Uterus (tissue), 4 donors: ENCODE results near the gene LEPR. TPM values are rescaled to one million over a fixed set of nuclear protein-coding genes. Genes with fewer than 3 reads are reported as not detected.
A peak's percentile ranks its signal among the peaks of the same experiment; 100 is the strongest.

Experiments
- DNase-seq, 2 donors: peaks; one replicate each; pipeline ENCODE4 v3.0.0-alpha.2; 2019 to 2020
- H3K27ac ChIP-seq, 2 donors: fragments of 200-600 bp; sonication (generic); 1 replicate in 1 of 2; 2 replicates in 1 of 2; pipeline ENCODE4 v1.5.1; 2016 to 2018
- H3K27me3 ChIP-seq, 2 donors: fragments of 200-600 bp; sonication (generic); one replicate each; pipeline ENCODE4 v1.5.1; 2018 to 2019; ENCODE audit warnings: control low read depth in 1 of 2
- H3K36me3 ChIP-seq, 2 donors: fragments of 200-600 bp; sonication (generic); one replicate each; pipeline ENCODE4 v1.5.1; 2019; ENCODE audit warnings: control low read depth in 1 of 2
- H3K4me1 ChIP-seq, 2 donors: fragments of 200-600 bp; sonication (generic); one replicate each; pipeline ENCODE4 v1.5.1; 2018 to 2019; ENCODE audit warnings: control low read depth in 1 of 2
- H3K4me3 ChIP-seq, 2 donors: fragments of 200-600 bp; sonication (generic); 1 replicate in 1 of 2; 2 replicates in 1 of 2; pipeline ENCODE4 v1.5.1; 2018 to 2019; ENCODE audit warnings: mild to moderate bottlenecking in 1 of 2
- H3K9me3 ChIP-seq, 2 donors: fragments of 200-600 bp; sonication (generic); one replicate each; pipeline ENCODE4 v1.5.1; 2019; ENCODE audit warnings: control low read depth in 1 of 2
- CTCF ChIP-seq, 4 experiments: fragments of 200-600 bp in 2 of 4; fragments of 450-650 bp in 2 of 4; sonication (generic) in 2 of 4; IDR thresholded peaks; one replicate each; pipeline ENCODE4 v1.5.1; 2016 to 2019; ENCODE audit warnings: antibody characterized with exemption in 4 of 4, mild to moderate bottlenecking in 2 of 4, moderate library complexity in 1 of 4
- POLR2A ChIP-seq, 2 donors: fragments of 450-650 bp; IDR thresholded peaks; one replicate each; pipeline ENCODE4 v1.6.1; 2016; ENCODE audit warnings: antibody characterized with exemption in 2 of 2, mild to moderate bottlenecking in 1 of 2, moderate library complexity in 1 of 2
- intact Hi-C: fragments of 100-400 bp; cut with DNase I; formaldehyde crosslinking; loops from one replicate; pipeline ENCODE4 v1.15.1; 2023; ENCODE audit warnings: low total_unique reads
- total RNA-seq, 4 donors: library from RNA; depleted of rRNA in 3 of 4; stranded (reverse); fragments of >200 nt in 3 of 4; gene quantifications; one replicate each; pipeline versions ENCODE4 v1.1.0 to v1.2.4, GENCODE V29; 2014 to 2023
- donor health status: DM: yes; HTN: yes; CAD: no.

Gene LEPR
- total RNA-seq, result 10 to 100 TPM; 55.0 to 87.0 (median 57.9) TPM

- intact Hi-C loops, result no loop called here
- no peak for TF ChIP-seq CTCF (IDR thresholded peaks at IDR 0.05)
- TF ChIP-seq POLR2A (IDR thresholded peaks at IDR 0.05), result peak; percentile 79 to 89
- Histone ChIP-seq H3K4me1 (peaks cover 0 to 9% of the 10 kb centered on the region in 2 donors), H3K9me3 (no peaks in the 10 kb centered on the region), H3K27ac (peak within 1 kb of the TSS; percentile 96 to 98), H3K4me3 (peak within 1 kb of the TSS; percentile 87 to 97), H3K27me3 (no peaks in the 10 kb centered on the region), H3K36me3 (no peaks in the 10 kb centered on the region)
- DNase-seq, result no peak
Observed at GRCh38 chr1:65420590-65421350, at the start of gene LEPR, which contains the start of gene LEPROT. TSS of gene LEPR (plus strand) at chr1:65420668. CDS start at chr1:65565566, 144,898 bp downstream. TSS of gene LEPROT (plus strand) at chr1:65420668. CDS start at chr1:65420725, 57 bp downstream.

- no peak for DNase-seq
- H3K4me1 ChIP-seq, result no peaks in the 10 kb centered on the region
- intact Hi-C loops, result no loop called here
- H3K27ac ChIP-seq, result no peak overlapping the region
- H3K27me3 ChIP-seq, result no peaks in the 10 kb centered on the region
- TF ChIP-seq CTCF (IDR thresholded peaks at IDR 0.05), result no peak
- no peaks in the 10 kb centered on the region for H3K9me3 ChIP-seq
- H3K4me3 ChIP-seq, result no peak overlapping the region
- no peaks in the 10 kb centered on the region for H3K36me3 ChIP-seq
Observed at GRCh38 chr1:65371544-65371943, 48.9 kb upstream of the LEPR start.

DNA sequence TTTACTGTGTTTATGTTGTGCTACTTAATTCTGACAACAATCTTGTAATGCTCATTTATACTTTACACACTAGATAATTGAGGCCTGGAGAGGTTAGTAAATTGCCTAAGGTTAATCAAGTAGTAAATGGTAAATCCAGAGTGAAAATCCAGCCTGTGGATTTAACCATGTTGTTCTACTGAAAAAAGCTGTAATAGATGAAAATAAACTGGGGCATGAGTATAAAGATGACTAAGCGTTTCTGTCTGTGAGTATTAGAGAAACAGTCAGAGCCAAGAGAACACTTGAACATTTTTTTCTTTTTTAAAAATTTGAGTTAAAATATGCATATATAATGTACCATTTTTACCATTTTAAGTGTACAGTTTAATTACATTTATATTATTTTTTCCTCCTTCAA lies 47.9 kb upstream of the LEPR start:
- intact Hi-C loops, result no loop called here
- DNase-seq, result no peak
- Histone ChIP-seq H3K9me3 (no peaks in the 10 kb centered on the region), H3K36me3 (no peaks in the 10 kb centered on the region), H3K27me3 (no peaks in the 10 kb centered on the region), H3K27ac (no peak overlapping the region), H3K4me3 (no peak overlapping the region), H3K4me1 (no peaks in the 10 kb centered on the region)
- no peak for TF ChIP-seq CTCF (IDR thresholded peaks at IDR 0.05)
- TF ChIP-seq POLR2A (IDR thresholded peaks at IDR 0.05), result no peak

DNA sequence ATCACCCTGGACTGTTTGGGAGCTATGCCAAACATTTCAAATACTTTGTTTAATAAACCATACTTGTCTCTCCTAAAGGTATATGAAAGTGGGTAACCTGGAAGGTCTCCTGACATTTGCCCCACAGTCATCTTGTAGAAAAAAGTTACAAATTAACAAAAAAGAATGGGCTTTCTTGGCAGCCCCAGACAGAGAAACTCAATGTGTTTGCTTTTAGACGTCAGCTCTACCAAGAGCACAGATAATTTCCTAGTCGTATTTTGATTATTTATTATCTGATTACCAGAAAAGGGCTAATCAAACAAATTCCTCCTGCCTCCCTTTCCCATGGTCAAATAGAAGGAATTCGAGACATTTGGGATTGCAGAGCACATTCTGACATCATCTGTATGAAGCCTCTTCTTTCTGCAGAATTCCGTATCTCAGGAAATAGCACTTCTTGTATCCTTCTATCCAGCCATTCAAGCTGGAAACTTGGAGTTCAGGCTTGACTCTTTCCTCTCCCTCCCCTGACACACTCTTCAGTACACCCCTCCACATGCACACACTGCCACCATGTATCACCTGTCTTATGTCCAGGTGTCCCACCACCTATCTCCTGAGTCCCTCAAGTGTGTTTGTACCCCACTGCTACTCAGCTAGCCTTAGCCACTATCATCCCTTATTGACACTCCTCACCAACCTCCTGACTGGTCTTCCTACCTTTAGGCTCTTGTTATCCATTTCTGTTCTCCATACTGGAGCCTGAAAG lies 42.8 kb upstream of the LEPR start:
- no peak for TF ChIP-seq CTCF (IDR thresholded peaks at IDR 0.05)
- TF ChIP-seq POLR2A (IDR thresholded peaks at IDR 0.05), result no peak
- Histone ChIP-seq H3K4me1 (no peaks in the 10 kb centered on the region), H3K4me3 (no peak overlapping the region), H3K9me3 (no peaks in the 10 kb centered on the region), H3K27me3 (no peaks in the 10 kb centered on the region), H3K36me3 (no peaks in the 10 kb centered on the region), H3K27ac (no peak overlapping the region)
- DNase-seq, result no peak
- intact Hi-C loops, result no loop called here
